Measurements from ENCODE around the gene PEX11A. TPM values are rescaled to one million over a fixed set of nuclear protein-coding genes. Genes with fewer than 3 reads are reported as not detected.
"Not testable (repeated sequence)": the region's sequence is repeated elsewhere in the genome, so short reads cannot be mapped to it uniquely, and the experiment has no call there.

PEX11A gene
- 5.0 TPM for total RNA-seq
- long read RNA-seq, partial matches to known transcripts, result 1 of 5 reads
- long read RNA-seq, other reads (novel, unspliced or antisense), result 1 of 5 reads

GRCh38 chr15:89690276-89691218, at the start of gene PEX11A, which contains the start of gene WDR93:
TSS of gene PEX11A (minus strand) at chr15:89690754. CDS start at chr15:89690632, 122 bp downstream.
TSS of gene WDR93 (plus strand) at chr15:89690811. CDS start at chr15:89701747, 10,936 bp downstream.
- peak; percentile 90 for DNase-seq (ENCODE audit: low spot score)
- intact Hi-C loops (cut with DNase I), result no loop called here

- no peak for DNase-seq (ENCODE audit: low spot score)
- intact Hi-C loops (cut with DNase I), result loop anchor here (5.0 kb wide), 1 partner anchor 93 kb away; no protein-coding TSS in a partner anchor
These were observed 49.6 kb upstream of the PEX11A start for GRCh38 chr15:89740137-89740536.

GRCh38 chr15:89735773-89736172, 45.2 kb upstream of the PEX11A start:
- intact Hi-C loops (cut with DNase I), result loop anchor here (5.0 kb wide), 1 partner anchor 337 kb away; no protein-coding TSS in a partner anchor
- DNase-seq (ENCODE audit: low spot score), result no peak

GRCh38 chr15:89732451-89733172, 42.1 kb upstream of the PEX11A start:
- intact Hi-C loops (cut with DNase I), result no loop called here
- DNase-seq (ENCODE audit: low spot score), result no peak

GRCh38 chr15:89731275-89731674, 40.7 kb upstream of the PEX11A start:
- intact Hi-C loops (cut with DNase I), result no loop called here
- no peak for DNase-seq (ENCODE audit: low spot score)

- intact Hi-C loops (cut with DNase I), result no loop called here
- DNase-seq (ENCODE audit: low spot score), result no peak
These were observed 37.7 kb upstream of the PEX11A start for GRCh38 chr15:89728254-89728653.

GRCh38 chr15:89725064-89725463, 34.5 kb upstream of the PEX11A start:
- no peak for DNase-seq (ENCODE audit: low spot score)
- intact Hi-C loops (cut with DNase I), result no loop called here

GRCh38 chr15:89724621-89725020, 34.1 kb upstream of the PEX11A start:
- intact Hi-C loops (cut with DNase I), result no loop called here
- no peak for DNase-seq (ENCODE audit: low spot score)

GRCh38 chr15:89723031-89723430, 32.5 kb upstream of the PEX11A start:
- intact Hi-C loops (cut with DNase I), result no loop called here

GRCh38 chr15:89714775-89715174, 24.2 kb upstream of the PEX11A start:
- intact Hi-C loops (cut with DNase I), result no loop called here

More at GRCh38 chr15:89723031-89723430, 32.5 kb upstream of the PEX11A start:
- no peak for DNase-seq (ENCODE audit: low spot score)

GRCh38 chr15:89707577-89707976, 17.0 kb upstream of the PEX11A start:
- no peak for DNase-seq (ENCODE audit: low spot score)
- intact Hi-C loops (cut with DNase I), result no loop called here

More at GRCh38 chr15:89714775-89715174, 24.2 kb upstream of the PEX11A start:
- DNase-seq (ENCODE audit: low spot score), result no peak

- DNase-seq (ENCODE audit: low spot score), result no peak
- intact Hi-C loops (cut with DNase I), result no loop called here
These were observed 13.9 kb upstream of the PEX11A start for GRCh38 chr15:89704411-89704810.

GRCh38 chr15:89695198-89695597, 4.6 kb upstream of the PEX11A start:
- intact Hi-C loops (cut with DNase I), result no loop called here
- DNase-seq (ENCODE audit: low spot score), result no peak

GRCh38 chr15:89693696-89694095, 3.1 kb upstream of the PEX11A start:
- DNase-seq (ENCODE audit: low spot score), result no peak
- intact Hi-C loops (cut with DNase I), result no loop called here

- intact Hi-C loops (cut with DNase I), result no loop called here
- DNase-seq (ENCODE audit: low spot score), result no peak
These were observed 2.5 kb upstream of the PEX11A start for GRCh38 chr15:89693091-89693490.

- intact Hi-C loops (cut with DNase I); DNase-seq (ENCODE audit: low spot score): not testable (repeated sequence)
These were observed 651 bp downstream of the PEX11A start for GRCh38 chr15:89689930-89690275.

- DNase-seq (ENCODE audit: low spot score), result no peak
- intact Hi-C loops (cut with DNase I), result no loop called here
These were observed 4.0 kb downstream of the PEX11A start for GRCh38 chr15:89686522-89686921.

GRCh38 chr15:89685995-89686394, 4.6 kb downstream of the PEX11A start:
- DNase-seq (ENCODE audit: low spot score), result no peak
- intact Hi-C loops (cut with DNase I), result no loop called here

GRCh38 chr15:89681146-89681545, 9.4 kb downstream of the PEX11A start:
- DNase-seq (ENCODE audit: low spot score), result no peak
- intact Hi-C loops (cut with DNase I), result loop anchor here (5.0 kb wide), 1 partner anchor 34 kb away; no protein-coding TSS in a partner anchor

- intact Hi-C loops (cut with DNase I), result loop anchor here (5.0 kb wide), 1 partner anchor 33 kb away; no protein-coding TSS in a partner anchor
- no peak for DNase-seq (ENCODE audit: low spot score)
These were observed 10.2 kb downstream of the PEX11A start for GRCh38 chr15:89680282-89680873.
